Right lobe of liver (tissue), 4 donors: ENCODE measurements around the gene PRR15.

Experiments
- POLR2A ChIP-seq: fragments of 450-650 bp; IDR thresholded peaks from one replicate; pipeline ENCODE4 v1.6.1; 2017; ENCODE audit warnings: antibody characterized with exemption, mild to moderate bottlenecking
- TF ChIP-seq, protein P1 (sequence below), 4 donors: fragments of 200-600 bp in 3 of 4; fragments of 450-650 bp in 1 of 4; IDR thresholded peaks; one replicate each; pipeline versions ENCODE4 v1.5.1 to v1.8.0; 2016 to 2022; ENCODE audit warnings: antibody characterized with exemption in 4 of 4, mild to moderate bottlenecking in 2 of 4
- donor health status: DM: no; HTN: no; CAD: no.
- donor health status: DM: no; HTN: no; CAD: no.
- donor health status: DM: no; HTN: yes; CAD: no.

DNA sequence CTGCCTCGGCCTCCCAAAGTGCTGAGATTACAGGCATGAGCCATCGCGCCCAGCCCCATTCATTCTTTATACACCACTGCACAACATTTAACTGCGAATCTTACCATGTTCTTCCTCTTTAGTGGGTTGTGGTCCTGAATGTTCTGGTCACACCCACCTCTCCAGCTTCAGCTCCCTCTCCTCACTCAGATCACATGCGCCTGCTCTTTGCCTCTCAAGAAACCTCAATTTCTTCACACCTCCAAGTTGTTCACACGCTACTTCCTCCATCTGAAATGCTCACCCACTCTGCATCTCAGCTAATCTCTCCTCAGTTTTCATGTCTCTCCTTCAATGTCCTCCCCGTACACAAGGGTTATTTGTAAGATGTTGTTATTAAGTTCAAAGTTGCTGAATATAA, 2.4 kb upstream of the PRR15 start:
- TF ChIP-seq, protein P1, sequence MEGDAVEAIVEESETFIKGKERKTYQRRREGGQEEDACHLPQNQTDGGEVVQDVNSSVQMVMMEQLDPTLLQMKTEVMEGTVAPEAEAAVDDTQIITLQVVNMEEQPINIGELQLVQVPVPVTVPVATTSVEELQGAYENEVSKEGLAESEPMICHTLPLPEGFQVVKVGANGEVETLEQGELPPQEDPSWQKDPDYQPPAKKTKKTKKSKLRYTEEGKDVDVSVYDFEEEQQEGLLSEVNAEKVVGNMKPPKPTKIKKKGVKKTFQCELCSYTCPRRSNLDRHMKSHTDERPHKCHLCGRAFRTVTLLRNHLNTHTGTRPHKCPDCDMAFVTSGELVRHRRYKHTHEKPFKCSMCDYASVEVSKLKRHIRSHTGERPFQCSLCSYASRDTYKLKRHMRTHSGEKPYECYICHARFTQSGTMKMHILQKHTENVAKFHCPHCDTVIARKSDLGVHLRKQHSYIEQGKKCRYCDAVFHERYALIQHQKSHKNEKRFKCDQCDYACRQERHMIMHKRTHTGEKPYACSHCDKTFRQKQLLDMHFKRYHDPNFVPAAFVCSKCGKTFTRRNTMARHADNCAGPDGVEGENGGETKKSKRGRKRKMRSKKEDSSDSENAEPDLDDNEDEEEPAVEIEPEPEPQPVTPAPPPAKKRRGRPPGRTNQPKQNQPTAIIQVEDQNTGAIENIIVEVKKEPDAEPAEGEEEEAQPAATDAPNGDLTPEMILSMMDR (IDR thresholded peaks at IDR 0.05) = no peak
- TF ChIP-seq POLR2A = no peak
